PC-9 (cell line): ENCODE measurements around the gene METTL22. TPM values are rescaled to one million over a fixed set of nuclear protein-coding genes. Genes with fewer than 3 reads are reported as not detected.

Experiments
- BruUV-seq: library from RNA; stranded (reverse); fragments of 400-500 nt; replicated peaks from 2 replicates; lab custom pipeline; 2021; lab: Mats Ljungman, UMichigan
- CTCF ChIA-PET: fragments of 300-600 bp; sonication (Branson Sonifier 250); formaldehyde crosslinking; loops from one replicate; lab custom pipeline; 2022; ENCODE audit warnings: antibody characterized with exemption; lab: Charles Lee
- POLR2A ChIA-PET: fragments of 300-600 bp; sonication (Branson Sonifier 250); formaldehyde crosslinking; loops from one replicate; lab custom pipeline; 2022; ENCODE audit warnings: antibody characterized with exemption; ENCODE audit not compliant: unreplicated experiment; lab: Charles Lee
- DNase-seq, 2 experiments: peaks; one replicate each; pipeline versions ENCODE4 v3.0.0 to v3.0.0-alpha.2; 2015 to 2022; ENCODE audit warnings: mixed read lengths in 1 of 2
- H2AFZ ChIP-seq: fragments of 200-600 bp; sonication (generic); 2 replicates; pipeline ENCODE4 v1.8.1; 2017; ENCODE audit warnings: antibody characterized with exemption
- H3F3A ChIP-seq: fragments of 200-600 bp; sonication (generic); 2 replicates; pipeline ENCODE4 v1.8.1; 2017; ENCODE audit warnings: antibody characterized with exemption, mild to moderate bottlenecking, low read depth; ENCODE audit not compliant: insufficient read depth
- H3K27ac ChIP-seq: fragments of 200-600 bp; sonication (generic); 2 replicates; pipeline ENCODE4 v1.6.1; 2016; ENCODE audit warnings: mixed run types
- H3K27me3 ChIP-seq: fragments of 200-600 bp; sonication (generic); 2 replicates; pipeline ENCODE4 v1.6.1; 2016; ENCODE audit warnings: low read depth, mixed run types; ENCODE audit not compliant: insufficient read depth
- H3K36me3 ChIP-seq: fragments of 200-600 bp; sonication (generic); 2 replicates; pipeline ENCODE4 v1.6.1; 2016; ENCODE audit warnings: low read depth, mixed run types
- H3K4me1 ChIP-seq: fragments of 200-600 bp; sonication (generic); replicated peaks from 2 replicates; pipeline ENCODE4 v1.6.1; 2016; ENCODE audit warnings: mixed run types; ENCODE audit not compliant: insufficient read depth
- H3K4me2 ChIP-seq: fragments of 200-600 bp; sonication (generic); 2 replicates; pipeline ENCODE4 v1.6.1; 2017; ENCODE audit warnings: mixed run types
- H3K4me3 ChIP-seq: fragments of 200-600 bp; sonication (generic); 2 replicates; pipeline ENCODE4 v1.6.1; 2016; ENCODE audit warnings: mixed run types
- H3K79me2 ChIP-seq: fragments of 200-600 bp; sonication (generic); 2 replicates; pipeline ENCODE4 v1.6.1; 2017; ENCODE audit warnings: low read depth, mixed run types
- H3K9me2 ChIP-seq: fragments of 200-600 bp; sonication (generic); 2 replicates; pipeline ENCODE4 v1.8.1; 2017; ENCODE audit warnings: mild to moderate bottlenecking; ENCODE audit not compliant: insufficient read depth
- H3K9me3 ChIP-seq: fragments of 200-600 bp; sonication (generic); 2 replicates; pipeline ENCODE4 v1.8.1; 2016; ENCODE audit warnings: low read depth; ENCODE audit not compliant: insufficient read depth
- H4K20me1 ChIP-seq: fragments of 200-600 bp; sonication (generic); 2 replicates; pipeline ENCODE4 v1.8.1; 2017; ENCODE audit not compliant: insufficient read depth
- CTCF ChIP-seq: fragments of 200-600 bp; sonication (generic); conservative IDR thresholded peaks from 2 replicates; pipeline ENCODE4 v1.6.1; 2017; ENCODE audit warnings: mixed run types, antibody characterized with exemption, mild to moderate bottlenecking, moderate library complexity
- EZH2 ChIP-seq: fragments of 200-600 bp; sonication (generic); IDR thresholded peaks from 2 replicates; pipeline ENCODE4 v1.8.0; 2017; ENCODE audit warnings: antibody characterized with exemption, low read depth
- intact Hi-C: fragments of 100-400 bp; cut with micrococcal nuclease; formaldehyde crosslinking; loops from one replicate; pipeline ENCODE4 v1.10.0; 2022; ENCODE audit not compliant: unreplicated experiment
- total RNA-seq: library from RNA; stranded (reverse); gene quantifications from 2 replicates; pipeline ENCODE4 v1.2.3, GENCODE V29; 2021

The METTL22 gene
- total RNA-seq, 1 experiment from 2014 or later = 62.2 TPM

- Histone ChIP-seq H3K27ac (no peak overlapping the region), H3K4me1 (no peaks in the 10 kb centered on the region), H3K27me3 (peaks cover 54% of the 10 kb centered on the region), H3F3A (no peaks in the 10 kb centered on the region), H3K4me2 (peak overlapping the region; percentile 35; the same call in 1 of the 2 replicates), H3K9me2 (no peaks in the 10 kb centered on the region), H3K9me3 (no peaks in the 10 kb centered on the region), H4K20me1 (no peaks in the 10 kb centered on the region), H3K79me2 (no peaks in the 10 kb centered on the region), H3K4me3 (no peak overlapping the region), H2AFZ (no peak overlapping the region), H3K36me3 (no peaks in the 10 kb centered on the region)
- BruUV-seq = no TSS peak
- ChIA-PET CTCF (interaction anchor here (0.6 to 1.5 kb wide), 4 partner anchors 14 to 562 kb away, joined by 3 to 7 read pairs (median 4); no protein-coding TSS in a partner anchor), POLR2A (no interaction called here)
- TF ChIP-seq CTCF (peak; percentile 67), EZH2 (no peak)
- intact Hi-C loops = loop anchor here (2.0 kb wide), 1 partner anchor 88 kb away; no protein-coding TSS in a partner anchor
- peak in 1 of 2 experiments; percentile 31 for DNase-seq
Observed at GRCh38 chr16:8572919-8573724, 48.4 kb upstream of the METTL22 start.

- DNase-seq = no peak
- Histone ChIP-seq H3F3A (no peaks in the 10 kb centered on the region), H2AFZ (no peak overlapping the region), H3K9me2 (no peaks in the 10 kb centered on the region), H3K27me3 (peaks cover 59% of the 10 kb centered on the region), H4K20me1 (no peaks in the 10 kb centered on the region), H3K4me3 (no peak overlapping the region), H3K79me2 (no peaks in the 10 kb centered on the region), H3K4me2 (no peak overlapping the region), H3K36me3 (no peaks in the 10 kb centered on the region), H3K9me3 (no peaks in the 10 kb centered on the region), H3K4me1 (no peaks in the 10 kb centered on the region), H3K27ac (no peak overlapping the region)
- BruUV-seq = no TSS peak
- TF ChIP-seq EZH2 (no peak), CTCF (no peak)
- POLR2A ChIA-PET = interaction anchor here (0.6 kb wide), 1 partner anchor 382 kb away, joined by 8 read pairs; no protein-coding TSS in a partner anchor
- intact Hi-C loops = no loop called here
- CTCF ChIA-PET = no interaction called here
Observed at GRCh38 chr16:8575399-8575798, 46.1 kb upstream of the METTL22 start.

- H3K36me3 ChIP-seq = no peaks in the 10 kb centered on the region
- H3K9me3 ChIP-seq = no peaks in the 10 kb centered on the region
- ChIA-PET CTCF (no interaction called here), POLR2A (no interaction called here)
- no peaks in the 10 kb centered on the region for H3K4me1 ChIP-seq
- no peak for TF ChIP-seq CTCF
- TF ChIP-seq EZH2 = no peak
- no peak for DNase-seq
- no peak overlapping the region for H3K4me2 ChIP-seq
- no TSS peak for BruUV-seq
- no peaks in the 10 kb centered on the region for H3K79me2 ChIP-seq
- H3K9me2 ChIP-seq = no peaks in the 10 kb centered on the region
- H3K4me3 ChIP-seq = no peak overlapping the region
- H2AFZ ChIP-seq = no peak overlapping the region
- intact Hi-C loops = no loop called here
- peaks cover 61% of the 10 kb centered on the region for H3K27me3 ChIP-seq
- no peak overlapping the region for H3K27ac ChIP-seq
- no peaks in the 10 kb centered on the region for H4K20me1 ChIP-seq
- no peaks in the 10 kb centered on the region for H3F3A ChIP-seq
Observed at GRCh38 chr16:8576141-8577004, 45.1 kb upstream of the METTL22 start.
